ENCODE results near the gene LDB2.

GRCh38 chr4:16767861-16768260 lies 130.6 kb downstream of the LDB2 start:
- no peak for TF ChIP-seq YY1 (IDR thresholded peaks at IDR 0.05; ENCODE audit: insufficient read depth, insufficient read length)
- TF ChIP-seq ZNF274 (IDR thresholded peaks at IDR 0.05; ENCODE audit: low read depth, low read length): no peak

All from NT2/D1 (cell line).